ENCODE data around the gene GNB1L. TPM values are rescaled to one million over a fixed set of nuclear protein-coding genes. Genes with fewer than 3 reads are reported as not detected.

The GNB1L gene
- total and polyA plus RNA-seq, 5 donors, result 2.1 to 4.9 (median 3.9) TPM

GRCh38 chr22:19735665-19736510, 118.8 kb downstream of the GNB1L start:
- Histone ChIP-seq H3K27me3 (ENCODE audit: control insufficient read depth, insufficient read depth) (no peaks in the 10 kb centered on the region), H3K27ac (ENCODE audit: low read length) (no peak overlapping the region), H3K4me3 (ENCODE audit: low read length) (no peak overlapping the region), H3K9me3 (ENCODE audit: control insufficient read depth, low read length) (no peaks in the 10 kb centered on the region), H3K4me1 (ENCODE audit: control insufficient read depth, insufficient read depth, low read length) (no peaks in the 10 kb centered on the region)
- WGBS, result 88% methylated on average over 21 of the region's 21 CpGs
- intact Hi-C loops (cut with DNase I), result no loop called here
- no peak for ATAC-seq
- DNase-seq, result peak in 1 of 3 donors; percentile 53

- Histone ChIP-seq H3K27ac (ENCODE audit: low read length) (no peak overlapping the region), H3K27me3 (ENCODE audit: control insufficient read depth, insufficient read depth) (no peaks in the 10 kb centered on the region), H3K9me3 (ENCODE audit: control insufficient read depth, low read length) (no peaks in the 10 kb centered on the region), H3K4me1 (ENCODE audit: control insufficient read depth, insufficient read depth, low read length) (no peaks in the 10 kb centered on the region), H3K4me3 (ENCODE audit: low read length) (no peak overlapping the region)
- DNase-seq (no peak), ATAC-seq (no peak)
- whole genome bisulfite sequencing, result 85% methylated on average over 5 of the region's 5 CpGs
- intact Hi-C loops (cut with DNase I), result no loop called here
Observed at GRCh38 chr22:19734837-19735382, 119.8 kb downstream of the GNB1L start.

- Histone ChIP-seq H3K4me1 (ENCODE audit: control insufficient read depth, insufficient read depth, low read length) (no peaks in the 10 kb centered on the region), H3K27ac (ENCODE audit: low read length) (no peak overlapping the region), H3K27me3 (ENCODE audit: control insufficient read depth, insufficient read depth) (no peaks in the 10 kb centered on the region), H3K9me3 (ENCODE audit: control insufficient read depth, low read length) (no peaks in the 10 kb centered on the region), H3K4me3 (ENCODE audit: low read length) (no peak overlapping the region)
- ATAC-seq (no peak), DNase-seq (no peak)
- intact Hi-C loops (cut with DNase I), result no loop called here
- 91% methylated on average over 7 of the region's 7 CpGs for WGBS
Observed at GRCh38 chr22:19734163-19734562, 120.5 kb downstream of the GNB1L start.

- no peak for ATAC-seq
- intact Hi-C loops (cut with DNase I), result no loop called here
- H3K9me3 ChIP-seq (ENCODE audit: control insufficient read depth, low read length), result no peaks in the 10 kb centered on the region
- DNase-seq, result no peak
- no peaks in the 10 kb centered on the region for H3K27me3 ChIP-seq (ENCODE audit: control insufficient read depth, insufficient read depth)
- WGBS, result 71% methylated on average over 5 of the region's 5 CpGs
- H3K4me1 ChIP-seq (ENCODE audit: control insufficient read depth, insufficient read depth, low read length), result no peaks in the 10 kb centered on the region
- no peak overlapping the region for H3K4me3 ChIP-seq (ENCODE audit: low read length)
- H3K27ac ChIP-seq (ENCODE audit: low read length), result no peak overlapping the region
Observed at GRCh38 chr22:19733755-19734154, 120.9 kb downstream of the GNB1L start.

Other genes starting within 250 kb of the GNB1L start
- gene SEPTIN5, start 140.4 kb downstream of the GNB1L start, total RNA-seq, result 100 to 1,000 TPM; 143 to 264 (median 199) TPM
- gene SEPTIN5, start 140.4 kb downstream of the GNB1L start, polyA plus RNA-seq, result 243 TPM
- 1 to 10 TPM in 1 of 4 donors, not detected in 3; 9.0 TPM for gene GP1BB, start 131.3 kb downstream of the GNB1L start, total RNA-seq
- gene GP1BB, start 131.3 kb downstream of the GNB1L start, polyA plus RNA-seq, result 29.5 TPM
- 1 to 10 TPM in 1 of 4 donors, under 1 TPM in 3; 0.19 to 1.4 (median 0.78) TPM for gene TBX1, start 94.1 kb downstream of the GNB1L start, total RNA-seq
- 0.88 TPM for gene TBX1, start 94.1 kb downstream of the GNB1L start, polyA plus RNA-seq
- gene RTL10, start within 50 bp of the GNB1L start, total RNA-seq, result 1 to 10 TPM; 6.8 to 9.9 (median 8.8) TPM
- 5.8 TPM for gene RTL10, start within 50 bp of the GNB1L start, polyA plus RNA-seq
- gene COMT, start 86.9 kb upstream of the GNB1L start, total RNA-seq, result 10 to 100 TPM; 69.6 to 89.3 (median 84.4) TPM
- gene COMT, start 86.9 kb upstream of the GNB1L start, polyA plus RNA-seq, result 102 TPM
- gene TXNRD2, start 86.9 kb upstream of the GNB1L start, total RNA-seq, result 10 to 100 TPM; 18.7 to 28.5 (median 26.0) TPM
- gene TXNRD2, start 86.9 kb upstream of the GNB1L start, polyA plus RNA-seq, result 32.9 TPM
- gene ARVCF, start 161.9 kb upstream of the GNB1L start, total RNA-seq, result 10 to 100 TPM; 11.1 to 27.4 (median 18.4) TPM
- gene ARVCF, start 161.9 kb upstream of the GNB1L start, polyA plus RNA-seq, result 21.7 TPM
- 10 to 100 TPM; 61.1 to 70.4 (median 67.3) TPM for gene TANGO2, start 166.2 kb upstream of the GNB1L start, total RNA-seq
- gene TANGO2, start 166.2 kb upstream of the GNB1L start, polyA plus RNA-seq, result 64.9 TPM
- gene DGCR8, start 225.4 kb upstream of the GNB1L start, total RNA-seq, result 10 to 100 TPM; 15.5 to 18.6 (median 17.0) TPM
- gene DGCR8, start 225.4 kb upstream of the GNB1L start, polyA plus RNA-seq, result 11.2 TPM

All from right cardiac atrium (tissue), 5 donors.